Spleen (tissue), 7 donors: ENCODE measurements around the gene TRPV2.

Experiments used
- POLR2A ChIP-seq, 3 donors: fragments of 450-650 bp; IDR thresholded peaks; one replicate each; pipeline ENCODE4 v1.5.1; 2017; ENCODE audit warnings: antibody characterized with exemption in 3 of 3, mild to moderate bottlenecking in 1 of 3
- POLR2AphosphoS5 ChIP-seq, 3 donors: sonication (generic); formaldehyde crosslinking; IDR thresholded peaks; one replicate each; pipeline ENCODE4 v1.5.1; 2017; ENCODE audit warnings: antibody characterized with exemption in 3 of 3
- TF ChIP-seq, protein P1 (sequence below), 11 experiments: fragments of 200-600 bp in 7 of 11; fragments of 450-650 bp in 4 of 11; sonication (generic) in 4 of 11; IDR thresholded peaks in 8 of 11; conservative IDR thresholded peaks in 3 of 11; 1 replicate in 7 of 11; 2 replicates in 4 of 11; pipeline versions ENCODE4 v1.4.0 to v1.8.0; 2016 to 2021; ENCODE audit warnings: antibody characterized with exemption in 11 of 11, inconsistent platforms in 4 of 11, mild to moderate bottlenecking in 1 of 11
- donor health status: DM: no; HTN: no; CAD: no; lungs with moderate emphysema.
- donor health status: DM: no; HTN: no; CAD: no.
- donor health status: DM: no; HTN: no; CAD: no.

DNA sequence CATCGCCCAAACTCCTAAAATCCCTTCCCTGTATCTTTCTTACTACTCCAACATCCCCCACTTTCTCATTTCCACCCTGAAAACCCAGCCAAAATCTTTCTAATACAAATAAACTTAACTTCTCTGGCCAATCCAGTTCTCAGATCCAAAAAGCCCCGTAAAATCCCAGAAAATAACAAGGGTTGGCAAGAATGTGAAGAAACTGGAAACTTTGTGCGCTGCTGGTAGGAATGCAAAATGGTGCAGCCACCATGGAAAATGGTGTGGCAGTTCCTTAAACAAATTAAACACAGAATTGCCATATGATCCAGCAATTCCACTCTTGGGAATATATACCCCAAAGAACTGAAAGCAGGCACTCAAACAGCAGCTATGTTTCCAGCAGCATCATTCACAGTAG lies 52.5 kb downstream of the TRPV2 start:
- TF ChIP-seq, protein P1, sequence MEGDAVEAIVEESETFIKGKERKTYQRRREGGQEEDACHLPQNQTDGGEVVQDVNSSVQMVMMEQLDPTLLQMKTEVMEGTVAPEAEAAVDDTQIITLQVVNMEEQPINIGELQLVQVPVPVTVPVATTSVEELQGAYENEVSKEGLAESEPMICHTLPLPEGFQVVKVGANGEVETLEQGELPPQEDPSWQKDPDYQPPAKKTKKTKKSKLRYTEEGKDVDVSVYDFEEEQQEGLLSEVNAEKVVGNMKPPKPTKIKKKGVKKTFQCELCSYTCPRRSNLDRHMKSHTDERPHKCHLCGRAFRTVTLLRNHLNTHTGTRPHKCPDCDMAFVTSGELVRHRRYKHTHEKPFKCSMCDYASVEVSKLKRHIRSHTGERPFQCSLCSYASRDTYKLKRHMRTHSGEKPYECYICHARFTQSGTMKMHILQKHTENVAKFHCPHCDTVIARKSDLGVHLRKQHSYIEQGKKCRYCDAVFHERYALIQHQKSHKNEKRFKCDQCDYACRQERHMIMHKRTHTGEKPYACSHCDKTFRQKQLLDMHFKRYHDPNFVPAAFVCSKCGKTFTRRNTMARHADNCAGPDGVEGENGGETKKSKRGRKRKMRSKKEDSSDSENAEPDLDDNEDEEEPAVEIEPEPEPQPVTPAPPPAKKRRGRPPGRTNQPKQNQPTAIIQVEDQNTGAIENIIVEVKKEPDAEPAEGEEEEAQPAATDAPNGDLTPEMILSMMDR (IDR thresholded peaks at IDR 0.05 in 8 of 11, conservative IDR thresholded peaks at IDR 0.05 in 3 of 11), result no peak
- TF ChIP-seq POLR2A (IDR thresholded peaks at IDR 0.05) (no peak), POLR2AphosphoS5 (IDR thresholded peaks at IDR 0.05) (no peak)
